Esophagus muscularis mucosa (tissue), 4 donors: ENCODE results near the gene CPNE8. TPM values are rescaled to one million over a fixed set of nuclear protein-coding genes. Genes with fewer than 3 reads are reported as not detected.
A peak's percentile ranks its signal among the peaks of the same experiment; 100 is the strongest.

Experiments used
- DNase-seq: peaks from one replicate; pipeline ENCODE4 v3.0.0-alpha.2; 2017; ENCODE audit errors: extremely low spot score
- H3K27ac ChIP-seq, 4 donors: fragments of 200-600 bp; sonication (generic); replicated peaks in 1 of 4; 1 replicate in 3 of 4; 2 replicates in 1 of 4; pipeline ENCODE4 v1.5.1; 2016 to 2019; ENCODE audit warnings: mild to moderate bottlenecking in 1 of 4
- H3K27me3 ChIP-seq, 4 donors: fragments of 200-600 bp; sonication (generic); one replicate each; pipeline versions ENCODE4 v1.5.1 to v1.6.0; 2016 to 2019
- H3K36me3 ChIP-seq, 4 donors: fragments of 200-600 bp; sonication (generic); one replicate each; pipeline ENCODE4 v1.5.1; 2016 to 2019
- H3K4me1 ChIP-seq, 4 donors: fragments of 200-600 bp; sonication (generic); one replicate each; pipeline ENCODE4 v1.5.1; 2016 to 2019
- H3K4me3 ChIP-seq, 4 donors: fragments of 200-600 bp; sonication (generic); 1 replicate in 2 of 4; 2 replicates in 2 of 4; pipeline ENCODE4 v1.5.1; 2016 to 2019; ENCODE audit warnings: mild to moderate bottlenecking in 4 of 4, moderate library complexity in 1 of 4
- H3K9me3 ChIP-seq, 4 donors: fragments of 200-600 bp; sonication (generic); 1 replicate in 3 of 4; 2 replicates in 1 of 4; pipeline ENCODE4 v1.5.1; 2016 to 2019
- CTCF ChIP-seq, 3 experiments: fragments of 200-600 bp in 2 of 3; fragments of 450-650 bp in 1 of 3; sonication (generic) in 2 of 3; IDR thresholded peaks; one replicate each; pipeline ENCODE4 v1.5.1; 2017 to 2019; ENCODE audit warnings: antibody characterized with exemption in 3 of 3, mild to moderate bottlenecking in 2 of 3, moderate library complexity in 1 of 3
- EP300 ChIP-seq: sonication (generic); formaldehyde crosslinking; IDR thresholded peaks from one replicate; pipeline ENCODE4 v1.6.1; 2017; ENCODE audit warnings: antibody characterized with exemption
- POLR2A ChIP-seq: fragments of 450-650 bp; IDR thresholded peaks from one replicate; pipeline ENCODE4 v1.6.1; 2017; ENCODE audit warnings: antibody characterized with exemption, moderate library complexity, mild to moderate bottlenecking, low read depth
- POLR2AphosphoS5 ChIP-seq, 2 donors: sonication (generic); formaldehyde crosslinking; IDR thresholded peaks; one replicate each; pipeline ENCODE4 v1.6.1; 2017; ENCODE audit warnings: antibody characterized with exemption in 2 of 2
- WGBS: methylation state at CpG from one replicate; pipeline ENCODE4 v1.1.5; 2018; 5-methylcytosine and 5-hydroxymethylcytosine counted together
- intact Hi-C: fragments of 100-400 bp; cut with DNase I; formaldehyde crosslinking; loops from one replicate; pipeline ENCODE4 v1.15.1; 2023
- total RNA-seq, 4 donors: library from RNA; depleted of rRNA; stranded (reverse); fragments of >200 nt; gene quantifications; one replicate each; pipeline versions ENCODE4 v1.1.0 to v1.2.1, GENCODE V29; 2016

CPNE8 gene
- total RNA-seq, 4 donors from 2014 or later, result 12.8 to 34.0 (median 21.3) TPM

GRCh38 chr12:38669081-38669480 is 236.3 kb downstream of the CPNE8 start:
- Histone ChIP-seq H3K4me1 (no peaks in the 10 kb centered on the region), H3K9me3 (no peaks in the 10 kb centered on the region), H3K36me3 (peaks cover 0 to 28% (median 0%) of the 10 kb centered on the region in 4 donors), H3K4me3 (no peak overlapping the region), H3K27me3 (no peaks in the 10 kb centered on the region), H3K27ac (no peak overlapping the region)
- TF ChIP-seq CTCF (IDR thresholded peaks at IDR 0.05) (no peak), POLR2A (no peak)
- 89% methylated on average over 1 of the region's 1 CpG for WGBS
- DNase-seq, result no peak
- intact Hi-C loops, result no loop called here

- no peak for DNase-seq
- Histone ChIP-seq H3K27ac (no peak overlapping the region), H3K9me3 (peaks cover 0 to 13% (median 10%) of the 10 kb centered on the region in 4 donors), H3K27me3 (no peaks in the 10 kb centered on the region), H3K4me3 (no peak overlapping the region), H3K4me1 (no peaks in the 10 kb centered on the region), H3K36me3 (peaks cover 0 to 18% (median 2%) of the 10 kb centered on the region in 4 donors)
- intact Hi-C loops, result no loop called here
- WGBS, result 91% methylated on average over 6 of the region's 6 CpGs
- TF ChIP-seq EP300, result no peak
- TF ChIP-seq POLR2A, result no peak
- no peak for TF ChIP-seq POLR2AphosphoS5 (IDR thresholded peaks at IDR 0.05)
- no peak for TF ChIP-seq CTCF (IDR thresholded peaks at IDR 0.05)
Measured at GRCh38 chr12:38666425-38666824, 239.0 kb downstream of the CPNE8 start.

- peaks cover 0 to 16% (median 11%) of the 10 kb centered on the region in 4 donors for H3K9me3 ChIP-seq
- no peak overlapping the region for H3K4me3 ChIP-seq
- no peaks in the 10 kb centered on the region for H3K27me3 ChIP-seq
- DNase-seq, result no peak
- no peak overlapping the region for H3K27ac ChIP-seq
- peaks cover 0 to 17% (median 2%) of the 10 kb centered on the region in 4 donors for H3K36me3 ChIP-seq
- no peak for TF ChIP-seq EP300
- TF ChIP-seq CTCF (IDR thresholded peaks at IDR 0.05), result peak in 2 of 3 experiments; percentile 16 to 40
- intact Hi-C loops, result no loop called here
- H3K4me1 ChIP-seq, result no peaks in the 10 kb centered on the region
Measured at GRCh38 chr12:38664661-38665269, 240.6 kb downstream of the CPNE8 start.

GRCh38 chr12:38662829-38663228 is 242.6 kb downstream of the CPNE8 start:
- DNase-seq, result no peak
- Histone ChIP-seq H3K27ac (no peak overlapping the region), H3K9me3 (peaks cover 0 to 16% (median 11%) of the 10 kb centered on the region in 4 donors), H3K4me3 (no peak overlapping the region), H3K4me1 (no peaks in the 10 kb centered on the region), H3K36me3 (peaks cover 0 to 5% (median 2%) of the 10 kb centered on the region in 4 donors), H3K27me3 (no peaks in the 10 kb centered on the region)
- TF ChIP-seq POLR2AphosphoS5 (IDR thresholded peaks at IDR 0.05) (no peak), POLR2A (no peak), CTCF (IDR thresholded peaks at IDR 0.05) (no peak), EP300 (no peak)
- intact Hi-C loops, result no loop called here

GRCh38 chr12:38653650-38654049 is 251.7 kb downstream of the CPNE8 start:
- Histone ChIP-seq H3K36me3 (peaks cover 0 to 5% (median 2%) of the 10 kb centered on the region in 4 donors), H3K27ac (no peak overlapping the region), H3K27me3 (no peaks in the 10 kb centered on the region), H3K9me3 (no peaks in the 10 kb centered on the region), H3K4me3 (no peak overlapping the region), H3K4me1 (no peaks in the 10 kb centered on the region)
- no peak for DNase-seq
- intact Hi-C loops, result no loop called here
- WGBS, result 88% methylated on average over 2 of the region's 2 CpGs
- TF ChIP-seq CTCF (IDR thresholded peaks at IDR 0.05) (no peak), POLR2AphosphoS5 (IDR thresholded peaks at IDR 0.05) (no peak), EP300 (no peak), POLR2A (no peak)
